Measurements from ENCODE around the gene SLC43A1. TPM values are rescaled to one million over a fixed set of nuclear protein-coding genes. Genes with fewer than 3 reads are reported as not detected.
A peak's percentile ranks its signal among the peaks of the same experiment; 100 is the strongest.

Gene SLC43A1
- total RNA-seq, 1 experiment from 2014 or later: 27.1 TPM

DNA sequence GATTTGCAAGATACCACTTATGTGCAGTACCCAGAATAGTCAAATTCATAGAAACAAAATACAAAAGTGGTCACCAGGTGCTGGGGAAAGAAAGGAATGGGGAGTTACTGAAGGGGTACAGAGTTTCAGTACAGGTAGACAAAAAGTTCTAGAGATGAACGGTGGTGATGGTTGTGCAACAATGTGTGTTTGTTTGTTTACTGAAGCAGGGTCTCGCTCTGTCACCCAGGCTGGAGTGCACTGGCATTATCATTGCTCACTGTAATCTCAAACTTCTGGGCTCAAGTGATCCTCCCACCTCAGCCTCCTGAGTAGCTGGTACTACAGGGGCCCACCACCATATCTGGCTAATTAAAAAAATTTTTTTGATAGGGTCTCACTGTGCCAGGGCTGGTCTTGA, 39.9 kb upstream of the SLC43A1 start (continued):
- TF ChIP-seq TEAD4 (CRISPR knock-in tag; IDR thresholded peaks at IDR 0.05) (no peak), CREB1 (CRISPR knock-in tag; IDR thresholded peaks at IDR 0.05) (no peak), ZNF263 (CRISPR knock-in tag; IDR thresholded peaks at IDR 0.05; ENCODE audit: low read depth) (no peak), TP53 (CRISPR knock-in tag; IDR thresholded peaks at IDR 0.05) (no peak), SP1 (CRISPR knock-in tag; conservative IDR thresholded peaks at IDR 0.05) (no peak), FOXK1 (CRISPR knock-in tag; IDR thresholded peaks at IDR 0.05) (no peak)
- TF ChIP-seq, protein P1, sequence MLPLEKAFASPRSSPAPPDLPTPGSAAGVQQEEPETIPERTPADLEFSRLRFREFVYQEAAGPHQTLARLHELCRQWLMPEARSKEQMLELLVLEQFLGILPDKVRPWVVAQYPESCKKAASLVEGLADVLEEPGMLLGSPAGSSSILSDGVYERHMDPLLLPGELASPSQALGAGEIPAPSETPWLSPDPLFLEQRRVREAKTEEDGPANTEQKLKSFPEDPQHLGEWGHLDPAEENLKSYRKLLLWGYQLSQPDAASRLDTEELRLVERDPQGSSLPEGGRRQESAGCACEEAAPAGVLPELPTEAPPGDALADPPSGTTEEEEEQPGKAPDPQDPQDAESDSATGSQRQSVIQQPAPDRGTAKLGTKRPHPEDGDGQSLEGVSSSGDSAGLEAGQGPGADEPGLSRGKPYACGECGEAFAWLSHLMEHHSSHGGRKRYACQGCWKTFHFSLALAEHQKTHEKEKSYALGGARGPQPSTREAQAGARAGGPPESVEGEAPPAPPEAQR (CRISPR knock-in tag; IDR thresholded peaks at IDR 0.05): no peak

DNA sequence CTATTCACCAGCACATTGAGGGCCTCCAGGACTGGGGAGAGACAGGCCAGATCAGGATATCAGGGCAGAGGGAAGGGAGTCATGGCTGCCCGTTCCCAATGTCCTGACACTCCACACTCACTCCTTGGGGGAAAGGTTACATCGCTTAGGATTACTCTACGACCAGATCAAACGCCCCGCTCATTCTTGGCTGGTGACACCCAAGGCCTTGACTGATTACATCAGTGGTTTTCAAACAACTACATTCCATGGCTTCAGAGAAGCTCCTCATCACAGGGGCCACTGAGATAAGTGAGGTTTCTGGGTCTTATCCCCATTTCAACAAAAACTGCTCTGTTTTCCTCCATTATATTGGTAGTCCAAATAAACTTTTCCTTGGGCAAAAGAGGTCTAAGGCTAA, 37.0 kb upstream of the SLC43A1 start:
- Mint-ChIP-seq H3K36me3 (peaks cover 29% of the 10 kb centered on the region), H3K4me3 (no peak overlapping the region), H3K27me3 (ENCODE audit: low read depth) (no peaks in the 10 kb centered on the region), H3K27ac (peak overlapping the region; percentile 26; the same call in 1 of the 2 replicates), H3K9me3 (no peaks in the 10 kb centered on the region), H3K4me1 (peaks cover 9% of the 10 kb centered on the region)
- CTCF ChIA-PET: interaction anchor here (1.0 kb wide), 1 partner anchor 96 kb away, joined by 4 read pairs; no protein-coding TSS in a partner anchor
- TF ChIP-seq, protein P2, sequence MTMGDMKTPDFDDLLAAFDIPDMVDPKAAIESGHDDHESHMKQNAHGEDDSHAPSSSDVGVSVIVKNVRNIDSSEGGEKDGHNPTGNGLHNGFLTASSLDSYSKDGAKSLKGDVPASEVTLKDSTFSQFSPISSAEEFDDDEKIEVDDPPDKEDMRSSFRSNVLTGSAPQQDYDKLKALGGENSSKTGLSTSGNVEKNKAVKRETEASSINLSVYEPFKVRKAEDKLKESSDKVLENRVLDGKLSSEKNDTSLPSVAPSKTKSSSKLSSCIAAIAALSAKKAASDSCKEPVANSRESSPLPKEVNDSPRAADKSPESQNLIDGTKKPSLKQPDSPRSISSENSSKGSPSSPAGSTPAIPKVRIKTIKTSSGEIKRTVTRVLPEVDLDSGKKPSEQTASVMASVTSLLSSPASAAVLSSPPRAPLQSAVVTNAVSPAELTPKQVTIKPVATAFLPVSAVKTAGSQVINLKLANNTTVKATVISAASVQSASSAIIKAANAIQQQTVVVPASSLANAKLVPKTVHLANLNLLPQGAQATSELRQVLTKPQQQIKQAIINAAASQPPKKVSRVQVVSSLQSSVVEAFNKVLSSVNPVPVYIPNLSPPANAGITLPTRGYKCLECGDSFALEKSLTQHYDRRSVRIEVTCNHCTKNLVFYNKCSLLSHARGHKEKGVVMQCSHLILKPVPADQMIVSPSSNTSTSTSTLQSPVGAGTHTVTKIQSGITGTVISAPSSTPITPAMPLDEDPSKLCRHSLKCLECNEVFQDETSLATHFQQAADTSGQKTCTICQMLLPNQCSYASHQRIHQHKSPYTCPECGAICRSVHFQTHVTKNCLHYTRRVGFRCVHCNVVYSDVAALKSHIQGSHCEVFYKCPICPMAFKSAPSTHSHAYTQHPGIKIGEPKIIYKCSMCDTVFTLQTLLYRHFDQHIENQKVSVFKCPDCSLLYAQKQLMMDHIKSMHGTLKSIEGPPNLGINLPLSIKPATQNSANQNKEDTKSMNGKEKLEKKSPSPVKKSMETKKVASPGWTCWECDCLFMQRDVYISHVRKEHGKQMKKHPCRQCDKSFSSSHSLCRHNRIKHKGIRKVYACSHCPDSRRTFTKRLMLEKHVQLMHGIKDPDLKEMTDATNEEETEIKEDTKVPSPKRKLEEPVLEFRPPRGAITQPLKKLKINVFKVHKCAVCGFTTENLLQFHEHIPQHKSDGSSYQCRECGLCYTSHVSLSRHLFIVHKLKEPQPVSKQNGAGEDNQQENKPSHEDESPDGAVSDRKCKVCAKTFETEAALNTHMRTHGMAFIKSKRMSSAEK (CRISPR knock-in tag; IDR thresholded peaks at IDR 0.05; ENCODE audit: borderline replicate concordance): no peak
- TF ChIP-seq ZNF138 (CRISPR knock-in tag; conservative IDR thresholded peaks at IDR 0.05) (no peak), HMGA2 (CRISPR knock-in tag; IDR thresholded peaks at IDR 0.05) (no peak), ZBTB21 (CRISPR knock-in tag; IDR thresholded peaks at IDR 0.05; ENCODE audit: borderline replicate concordance) (no peak), NFE2L1 (CRISPR knock-in tag; IDR thresholded peaks at IDR 0.05) (no peak), GABPB1 (CRISPR knock-in tag; IDR thresholded peaks at IDR 0.05) (peak; percentile 86), ZNF263 (CRISPR knock-in tag; IDR thresholded peaks at IDR 0.05; ENCODE audit: low read depth) (no peak)
- ATAC-seq (no peak), DNase-seq (ENCODE audit: low spot score) (no peak)
- POLR2A ChIA-PET: no interaction called here

DNA sequence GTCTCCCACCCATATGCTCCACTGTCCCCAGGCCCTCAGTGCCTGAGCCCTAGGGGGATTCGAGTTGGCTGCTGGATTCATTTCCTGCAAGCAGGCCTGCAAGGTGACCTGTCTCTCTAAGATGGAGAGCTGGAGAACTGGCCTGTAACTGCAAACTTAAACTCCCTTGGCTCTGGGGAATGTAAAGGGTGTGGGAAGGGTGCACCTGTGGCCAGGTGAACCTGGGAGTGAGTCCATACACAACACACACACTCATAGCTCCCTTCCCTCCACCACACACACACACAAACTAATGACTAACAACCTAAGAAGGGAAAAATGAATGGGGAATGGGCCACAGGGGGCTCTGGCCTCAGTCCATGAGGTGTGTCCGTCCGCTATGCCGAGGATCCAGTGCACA, 36.4 kb upstream of the SLC43A1 start:
- Mint-ChIP-seq H3K9me3 (no peaks in the 10 kb centered on the region), H3K27ac (peak overlapping the region; percentile 26; the same call in 1 of the 2 replicates), H3K4me1 (peaks cover 9% of the 10 kb centered on the region), H3K4me3 (no peak overlapping the region), H3K36me3 (peaks cover 26% of the 10 kb centered on the region), H3K27me3 (ENCODE audit: low read depth) (no peaks in the 10 kb centered on the region)
- CTCF ChIA-PET: interaction anchor here (1.0 kb wide), 1 partner anchor 95 kb away, joined by 4 read pairs; no protein-coding TSS in a partner anchor
- TF ChIP-seq, protein P3, sequence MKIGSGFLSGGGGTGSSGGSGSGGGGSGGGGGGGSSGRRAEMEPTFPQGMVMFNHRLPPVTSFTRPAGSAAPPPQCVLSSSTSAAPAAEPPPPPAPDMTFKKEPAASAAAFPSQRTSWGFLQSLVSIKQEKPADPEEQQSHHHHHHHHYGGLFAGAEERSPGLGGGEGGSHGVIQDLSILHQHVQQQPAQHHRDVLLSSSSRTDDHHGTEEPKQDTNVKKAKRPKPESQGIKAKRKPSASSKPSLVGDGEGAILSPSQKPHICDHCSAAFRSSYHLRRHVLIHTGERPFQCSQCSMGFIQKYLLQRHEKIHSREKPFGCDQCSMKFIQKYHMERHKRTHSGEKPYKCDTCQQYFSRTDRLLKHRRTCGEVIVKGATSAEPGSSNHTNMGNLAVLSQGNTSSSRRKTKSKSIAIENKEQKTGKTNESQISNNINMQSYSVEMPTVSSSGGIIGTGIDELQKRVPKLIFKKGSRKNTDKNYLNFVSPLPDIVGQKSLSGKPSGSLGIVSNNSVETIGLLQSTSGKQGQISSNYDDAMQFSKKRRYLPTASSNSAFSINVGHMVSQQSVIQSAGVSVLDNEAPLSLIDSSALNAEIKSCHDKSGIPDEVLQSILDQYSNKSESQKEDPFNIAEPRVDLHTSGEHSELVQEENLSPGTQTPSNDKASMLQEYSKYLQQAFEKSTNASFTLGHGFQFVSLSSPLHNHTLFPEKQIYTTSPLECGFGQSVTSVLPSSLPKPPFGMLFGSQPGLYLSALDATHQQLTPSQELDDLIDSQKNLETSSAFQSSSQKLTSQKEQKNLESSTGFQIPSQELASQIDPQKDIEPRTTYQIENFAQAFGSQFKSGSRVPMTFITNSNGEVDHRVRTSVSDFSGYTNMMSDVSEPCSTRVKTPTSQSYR (CRISPR knock-in tag; IDR thresholded peaks at IDR 0.05): no peak
- TF ChIP-seq NR1H2 (CRISPR knock-in tag; IDR thresholded peaks at IDR 0.05): no peak
- DNase-seq (ENCODE audit: low spot score): no peak
- ATAC-seq: no peak
- POLR2A ChIA-PET: no interaction called here
